SK-N-SH treated with all-trans-retinoic acid at 6 μM for 48 hours (cell line): ENCODE data around the gene PCDH8.

Experiments used
- ARNTL ChIP-seq: fragments of 450-650 bp; formaldehyde crosslinking; IDR thresholded peaks from 2 replicates; pipeline ENCODE4 v1.5.0; 2020; ENCODE audit warnings: low read depth, mild to moderate bottlenecking, moderate library complexity, borderline replicate concordance
- PATZ1 ChIP-seq: fragments of 250-450 bp; sonication (Bioruptor Pico); IDR thresholded peaks from 2 replicates; pipeline ENCODE4 v1.8.0; 2020; ENCODE audit warnings: mild to moderate bottlenecking, moderate library complexity, borderline replicate concordance
- POU6F1 ChIP-seq: fragments of 250-450 bp; sonication (Bioruptor Pico); IDR thresholded peaks from 2 replicates; pipeline ENCODE4 v1.8.0; 2021; ENCODE audit warnings: low read depth, mild to moderate bottlenecking, moderate library complexity, borderline replicate concordance
- RARB ChIP-seq: fragments of 250-450 bp; sonication (Bioruptor Pico); IDR thresholded peaks from 2 replicates; pipeline ENCODE4 v1.8.0; 2021; ENCODE audit warnings: mild to moderate bottlenecking, moderate library complexity
- TCF4 ChIP-seq: fragments of 250-450 bp; sonication (Bioruptor Pico); IDR thresholded peaks from 2 replicates; pipeline ENCODE4 v1.8.0; 2021; ENCODE audit warnings: mild to moderate bottlenecking, moderate library complexity, borderline replicate concordance
- ZFP30 ChIP-seq: fragments of 450-650 bp; formaldehyde crosslinking; IDR thresholded peaks from 2 replicates; pipeline ENCODE4 v1.5.0; 2022; ENCODE audit warnings: mild to moderate bottlenecking, moderate library complexity

- no peak for TF ChIP-seq ZFP30 (CRISPR knock-in tag)
- TF ChIP-seq PATZ1 (CRISPR knock-in tag), result no peak
- TF ChIP-seq RARB (CRISPR knock-in tag), result no peak
- peak; percentile 64; the same call in 1 of the 2 replicates for TF ChIP-seq TCF4 (CRISPR knock-in tag)
- no peak for TF ChIP-seq ARNTL (CRISPR knock-in tag)
- TF ChIP-seq POU6F1, result no peak
These were observed 13.2 kb downstream of the PCDH8 start for GRCh38 chr13:52835071-52835839.
